ENCODE results near the gene MOB2. TPM values are rescaled to one million over a fixed set of nuclear protein-coding genes. Genes with fewer than 3 reads are reported as not detected.

Gene MOB2
- total RNA-seq, 1 experiment from 2014 or later = 29.8 TPM

DNA sequence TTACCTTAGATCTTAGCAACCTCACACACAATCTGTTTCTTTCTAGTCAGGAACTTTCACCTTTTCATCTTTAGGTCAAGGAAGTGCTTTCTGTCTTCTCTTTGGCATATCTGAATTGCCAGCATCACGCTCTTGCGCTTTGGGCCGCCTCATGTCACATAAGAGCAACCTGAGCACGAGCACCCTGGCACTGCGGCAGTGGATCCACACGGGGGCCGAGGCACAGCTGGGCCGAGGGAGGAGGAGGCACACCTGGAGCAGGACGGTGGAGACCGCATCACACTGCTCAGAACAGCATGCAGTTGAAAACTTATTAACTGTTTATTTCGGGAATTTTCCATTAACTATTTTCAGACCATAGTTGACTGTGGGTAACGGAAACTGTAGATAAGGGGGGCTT, 10.7 kb downstream of the MOB2 start:
- H3K27ac Mint-ChIP-seq (ENCODE audit: unreplicated experiment) = no peak overlapping the region
- H3K4me3 Mint-ChIP-seq (ENCODE audit: low read depth, unreplicated experiment) = no peak overlapping the region
- CTCF ChIA-PET = no interaction called here
- H3K27me3 Mint-ChIP-seq (ENCODE audit: unreplicated experiment) = no peaks in the 10 kb centered on the region
- no peaks in the 10 kb centered on the region for H3K4me1 Mint-ChIP-seq (ENCODE audit: low read depth, unreplicated experiment)
- TF ChIP-seq, protein P1, sequence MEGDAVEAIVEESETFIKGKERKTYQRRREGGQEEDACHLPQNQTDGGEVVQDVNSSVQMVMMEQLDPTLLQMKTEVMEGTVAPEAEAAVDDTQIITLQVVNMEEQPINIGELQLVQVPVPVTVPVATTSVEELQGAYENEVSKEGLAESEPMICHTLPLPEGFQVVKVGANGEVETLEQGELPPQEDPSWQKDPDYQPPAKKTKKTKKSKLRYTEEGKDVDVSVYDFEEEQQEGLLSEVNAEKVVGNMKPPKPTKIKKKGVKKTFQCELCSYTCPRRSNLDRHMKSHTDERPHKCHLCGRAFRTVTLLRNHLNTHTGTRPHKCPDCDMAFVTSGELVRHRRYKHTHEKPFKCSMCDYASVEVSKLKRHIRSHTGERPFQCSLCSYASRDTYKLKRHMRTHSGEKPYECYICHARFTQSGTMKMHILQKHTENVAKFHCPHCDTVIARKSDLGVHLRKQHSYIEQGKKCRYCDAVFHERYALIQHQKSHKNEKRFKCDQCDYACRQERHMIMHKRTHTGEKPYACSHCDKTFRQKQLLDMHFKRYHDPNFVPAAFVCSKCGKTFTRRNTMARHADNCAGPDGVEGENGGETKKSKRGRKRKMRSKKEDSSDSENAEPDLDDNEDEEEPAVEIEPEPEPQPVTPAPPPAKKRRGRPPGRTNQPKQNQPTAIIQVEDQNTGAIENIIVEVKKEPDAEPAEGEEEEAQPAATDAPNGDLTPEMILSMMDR (IDR thresholded peaks at IDR 0.05; ENCODE audit: unreplicated experiment) = no peak
- H3K9me3 Mint-ChIP-seq (ENCODE audit: low read depth, unreplicated experiment) = no peaks in the 10 kb centered on the region
- DNase-seq = no peak
- BruUV-seq (replicated peaks) = no TSS peak
- no peaks in the 10 kb centered on the region for H3K36me3 Mint-ChIP-seq (ENCODE audit: insufficient read depth, unreplicated experiment)
- intact Hi-C loops (cut with micrococcal nuclease; ENCODE audit: unreplicated experiment) = no loop called here

DNA sequence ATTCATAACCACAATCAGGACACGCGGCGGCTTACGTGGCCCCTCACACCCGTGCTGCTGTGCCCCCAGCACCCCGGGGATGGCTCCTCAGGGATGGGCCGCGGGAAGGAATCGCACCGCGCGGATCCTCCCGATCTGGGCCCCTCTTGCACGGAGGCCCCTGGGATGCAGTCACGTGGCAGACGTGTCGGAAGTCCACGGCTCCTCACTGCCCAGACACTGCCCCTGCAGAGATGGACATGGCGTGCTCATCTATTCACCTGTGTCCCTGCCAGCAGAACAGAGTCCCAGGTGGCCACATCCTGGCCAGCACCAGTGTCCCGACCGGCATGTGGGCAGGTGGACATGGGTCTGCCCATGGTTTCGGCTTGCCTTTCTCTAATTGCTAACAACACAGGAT, 12.8 kb downstream of the MOB2 start:
- no peak for DNase-seq
- H3K36me3 Mint-ChIP-seq (ENCODE audit: insufficient read depth, unreplicated experiment) = no peaks in the 10 kb centered on the region
- CTCF ChIA-PET = no interaction called here
- no peak overlapping the region for H3K4me3 Mint-ChIP-seq (ENCODE audit: low read depth, unreplicated experiment)
- intact Hi-C loops (cut with micrococcal nuclease; ENCODE audit: unreplicated experiment) = no loop called here
- no peaks in the 10 kb centered on the region for H3K27me3 Mint-ChIP-seq (ENCODE audit: unreplicated experiment)
- TF ChIP-seq, protein P1 (IDR thresholded peaks at IDR 0.05; ENCODE audit: unreplicated experiment) = no peak
- BruUV-seq (replicated peaks) = no TSS peak
- no peaks in the 10 kb centered on the region for H3K9me3 Mint-ChIP-seq (ENCODE audit: low read depth, unreplicated experiment)
- no peak overlapping the region for H3K27ac Mint-ChIP-seq (ENCODE audit: unreplicated experiment)
- H3K4me1 Mint-ChIP-seq (ENCODE audit: low read depth, unreplicated experiment) = no peaks in the 10 kb centered on the region

DNA sequence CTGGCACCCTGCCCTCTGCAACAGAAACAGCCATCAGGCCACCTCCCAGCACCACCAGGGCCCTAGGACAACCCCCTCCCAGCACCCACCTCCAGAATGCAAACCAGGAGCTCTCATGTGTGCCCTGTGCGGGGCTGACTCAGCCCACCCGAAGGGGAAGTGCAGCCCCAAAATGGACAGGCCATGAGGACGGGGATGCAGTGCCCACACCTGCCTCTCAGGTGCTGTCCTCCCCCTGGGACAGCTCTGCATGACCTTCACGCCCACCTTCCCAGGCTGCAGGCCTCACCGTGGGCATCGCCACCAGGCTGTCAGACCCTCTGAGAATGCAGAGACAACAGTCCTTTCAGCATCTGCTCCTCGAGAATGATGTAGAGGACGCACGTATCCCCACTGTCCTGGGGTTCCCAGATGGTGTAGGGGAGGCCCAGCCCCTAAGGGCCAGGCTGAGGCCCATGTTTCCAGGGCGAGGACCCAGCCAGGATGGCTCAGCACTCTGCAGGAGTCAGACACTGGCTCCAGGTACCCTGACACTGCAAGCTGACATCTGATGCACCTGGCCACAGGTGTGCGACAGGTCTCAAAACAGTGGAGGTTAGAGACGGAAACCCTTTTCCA, 13.5 kb downstream of the MOB2 start:
- no TSS peak for BruUV-seq (replicated peaks)
- TF ChIP-seq, protein P1 (IDR thresholded peaks at IDR 0.05; ENCODE audit: unreplicated experiment) = no peak
- Mint-ChIP-seq H3K27me3 (ENCODE audit: unreplicated experiment) (no peaks in the 10 kb centered on the region), H3K36me3 (ENCODE audit: insufficient read depth, unreplicated experiment) (no peaks in the 10 kb centered on the region), H3K4me1 (ENCODE audit: low read depth, unreplicated experiment) (no peaks in the 10 kb centered on the region), H3K27ac (ENCODE audit: unreplicated experiment) (no peak overlapping the region), H3K9me3 (ENCODE audit: low read depth, unreplicated experiment) (no peaks in the 10 kb centered on the region), H3K4me3 (ENCODE audit: low read depth, unreplicated experiment) (no peak overlapping the region)
- CTCF ChIA-PET = interaction anchor here (0.6 kb wide), 1 partner anchor 312 kb away, joined by 5 read pairs; no protein-coding TSS in a partner anchor
- intact Hi-C loops (cut with micrococcal nuclease; ENCODE audit: unreplicated experiment) = no loop called here
- DNase-seq = no peak

DNA sequence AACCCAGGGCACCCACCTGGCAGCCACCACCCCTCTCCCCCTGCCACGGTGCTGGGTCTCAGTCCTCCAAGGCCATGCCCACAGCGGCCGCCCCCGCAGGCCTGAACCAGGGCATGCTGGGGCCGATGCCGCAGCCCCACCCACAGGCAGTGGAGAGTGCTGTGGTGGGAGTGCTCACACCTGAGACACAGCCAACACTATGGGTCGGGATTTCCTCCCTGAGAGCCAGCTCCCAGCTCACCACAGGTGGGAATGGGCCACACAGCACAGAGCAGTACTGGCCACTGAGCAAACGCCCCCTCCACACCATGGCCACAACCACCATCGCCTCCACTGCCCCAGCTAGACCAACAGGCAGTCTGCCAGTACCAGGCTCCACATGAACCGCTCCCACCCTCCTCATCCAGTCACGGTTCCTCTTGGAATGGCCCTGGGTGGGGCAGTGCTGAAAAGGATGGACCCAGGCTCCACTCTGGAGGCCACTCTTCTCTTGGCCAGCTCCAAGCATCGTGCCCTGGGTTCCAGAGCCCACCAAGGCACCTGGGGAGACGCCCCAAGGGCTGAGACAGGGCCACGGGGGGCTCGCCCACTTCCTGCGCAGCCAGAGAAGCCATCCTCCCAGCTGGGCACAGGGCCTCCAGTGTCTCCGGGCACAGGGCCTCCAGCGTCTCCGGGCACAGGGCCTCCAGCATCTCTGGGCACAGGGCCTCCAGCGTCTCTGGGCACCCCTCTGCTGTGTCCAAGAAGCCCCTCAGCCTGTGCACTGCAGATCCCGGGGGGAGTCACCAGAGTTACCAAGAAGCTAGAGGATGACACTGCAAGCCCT, 14.2 kb downstream of the MOB2 start:
- Mint-ChIP-seq H3K36me3 (ENCODE audit: insufficient read depth, unreplicated experiment) (peaks cover 2% of the 10 kb centered on the region), H3K9me3 (ENCODE audit: low read depth, unreplicated experiment) (no peaks in the 10 kb centered on the region), H3K27ac (ENCODE audit: unreplicated experiment) (no peak overlapping the region), H3K4me1 (ENCODE audit: low read depth, unreplicated experiment) (no peaks in the 10 kb centered on the region), H3K4me3 (ENCODE audit: low read depth, unreplicated experiment) (no peak overlapping the region), H3K27me3 (ENCODE audit: unreplicated experiment) (no peaks in the 10 kb centered on the region)
- TF ChIP-seq, protein P1 (IDR thresholded peaks at IDR 0.05; ENCODE audit: unreplicated experiment) = no peak
- CTCF ChIA-PET = interaction anchor here (0.6 kb wide), 1 partner anchor 313 kb away, joined by 5 read pairs; no protein-coding TSS in a partner anchor
- intact Hi-C loops (cut with micrococcal nuclease; ENCODE audit: unreplicated experiment) = no loop called here
- no peak for DNase-seq
- no TSS peak for BruUV-seq (replicated peaks)
